ENCODE results near the gene HEMK1.
A peak's percentile ranks its signal among the peaks of the same experiment; 100 is the strongest.

HEMK1 gene

DNA sequence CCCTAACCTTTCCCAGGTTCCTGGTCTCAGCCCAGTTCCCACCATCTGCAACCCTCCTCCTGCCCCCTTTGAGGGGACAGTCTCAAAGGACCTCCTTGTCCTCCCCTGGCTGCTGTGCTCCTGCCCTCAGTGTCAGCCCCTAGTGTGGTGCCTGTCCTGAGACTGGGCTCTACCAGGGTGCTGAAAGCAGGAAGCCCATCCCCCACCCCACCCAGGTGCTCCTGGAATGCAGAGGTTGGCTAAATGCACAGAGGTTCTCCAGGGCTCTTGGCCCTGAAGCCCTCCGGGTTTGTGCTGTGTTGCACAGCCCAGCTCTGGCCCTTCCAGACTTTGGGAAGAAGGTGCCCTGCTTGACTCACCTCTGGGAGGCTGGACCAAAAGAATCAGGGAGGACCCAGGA, 23.5 kb upstream of the HEMK1 start:
- no peak for DNase-seq (ENCODE audit: low read depth)

DNA sequence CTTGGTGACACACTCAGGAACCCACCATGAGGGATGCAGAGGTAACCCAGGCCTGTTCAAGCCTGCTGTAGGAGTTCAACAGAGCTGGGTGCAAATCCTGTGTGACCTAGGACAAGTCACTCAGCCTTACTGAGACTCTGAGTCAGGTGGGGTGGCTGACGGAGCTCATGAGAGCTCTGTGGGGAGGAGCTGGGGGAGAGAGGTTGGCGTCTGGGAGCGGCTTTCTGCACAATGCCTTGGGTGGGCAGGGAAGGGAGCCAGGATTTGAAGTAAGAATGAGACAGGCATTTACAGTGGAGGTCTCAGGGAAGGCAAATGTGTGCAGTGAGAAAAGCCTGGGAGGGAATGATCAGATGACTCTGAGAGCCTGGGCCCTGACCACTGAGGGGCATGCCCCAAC, 20.1 kb upstream of the HEMK1 start:
- no peak for DNase-seq (ENCODE audit: low read depth)

DNA sequence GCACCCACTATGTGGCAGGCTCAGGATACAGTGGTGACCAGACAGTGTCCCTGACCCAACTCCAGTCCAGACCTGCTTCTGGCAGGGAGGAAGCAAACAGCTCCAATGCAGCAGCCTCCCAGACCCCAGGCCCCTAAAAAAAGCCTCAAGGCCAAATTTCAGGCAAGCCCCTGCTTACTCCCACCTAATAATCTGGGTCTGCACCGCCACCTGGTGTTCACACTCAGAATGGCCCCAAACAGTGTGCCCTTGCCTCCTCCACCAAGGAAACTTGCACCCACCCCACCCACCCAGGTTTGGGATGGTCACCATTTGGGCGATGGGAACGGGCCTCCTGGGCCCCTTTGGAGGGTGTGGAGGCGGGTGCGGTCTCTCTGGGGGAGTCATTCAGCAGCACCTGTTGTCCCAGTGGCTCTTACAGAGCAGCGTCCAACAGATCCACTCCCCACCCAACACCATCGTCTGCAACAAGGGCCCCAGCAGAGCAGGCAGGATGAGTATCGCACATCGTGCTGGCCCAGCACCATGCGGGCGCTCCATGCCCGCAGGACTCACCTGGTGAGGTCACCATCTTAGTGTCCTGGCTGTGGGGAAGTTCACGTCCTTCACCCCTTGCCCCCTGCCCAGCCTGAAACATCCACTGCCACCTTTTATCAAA, 19.1 kb upstream of the HEMK1 start:
- peak; percentile 55 for DNase-seq (ENCODE audit: low read depth)

DNA sequence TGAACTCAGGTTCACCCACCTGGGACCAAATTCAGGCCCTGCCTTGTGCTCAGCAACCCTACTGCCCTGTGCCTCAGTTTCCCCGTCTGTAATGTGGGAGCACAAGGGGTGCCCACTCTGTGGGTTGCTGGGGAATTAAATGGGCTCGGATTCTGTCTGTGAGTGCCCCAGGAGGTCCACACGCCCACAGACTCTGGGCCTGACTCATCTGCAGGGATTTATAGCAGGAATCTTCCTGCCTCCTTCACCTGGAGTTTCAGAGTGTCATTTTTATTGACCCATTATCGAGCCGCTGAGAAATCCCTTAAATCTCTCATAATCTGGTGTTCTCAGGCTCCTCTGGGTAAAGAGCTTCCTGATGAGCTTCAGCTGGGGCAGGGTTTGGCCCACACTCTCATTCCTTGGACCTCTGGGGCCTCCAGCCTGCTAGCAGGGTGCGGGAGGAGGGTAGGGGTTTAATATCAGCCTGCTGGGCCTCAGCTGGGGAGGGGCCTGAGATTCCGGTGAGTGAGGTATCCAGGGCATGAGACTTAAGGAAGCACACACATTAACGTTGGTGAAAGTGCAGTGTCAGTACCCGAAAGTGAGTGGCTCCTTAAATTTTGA, 18.2 kb upstream of the HEMK1 start:
- DNase-seq (ENCODE audit: low read depth): no peak

DNA sequence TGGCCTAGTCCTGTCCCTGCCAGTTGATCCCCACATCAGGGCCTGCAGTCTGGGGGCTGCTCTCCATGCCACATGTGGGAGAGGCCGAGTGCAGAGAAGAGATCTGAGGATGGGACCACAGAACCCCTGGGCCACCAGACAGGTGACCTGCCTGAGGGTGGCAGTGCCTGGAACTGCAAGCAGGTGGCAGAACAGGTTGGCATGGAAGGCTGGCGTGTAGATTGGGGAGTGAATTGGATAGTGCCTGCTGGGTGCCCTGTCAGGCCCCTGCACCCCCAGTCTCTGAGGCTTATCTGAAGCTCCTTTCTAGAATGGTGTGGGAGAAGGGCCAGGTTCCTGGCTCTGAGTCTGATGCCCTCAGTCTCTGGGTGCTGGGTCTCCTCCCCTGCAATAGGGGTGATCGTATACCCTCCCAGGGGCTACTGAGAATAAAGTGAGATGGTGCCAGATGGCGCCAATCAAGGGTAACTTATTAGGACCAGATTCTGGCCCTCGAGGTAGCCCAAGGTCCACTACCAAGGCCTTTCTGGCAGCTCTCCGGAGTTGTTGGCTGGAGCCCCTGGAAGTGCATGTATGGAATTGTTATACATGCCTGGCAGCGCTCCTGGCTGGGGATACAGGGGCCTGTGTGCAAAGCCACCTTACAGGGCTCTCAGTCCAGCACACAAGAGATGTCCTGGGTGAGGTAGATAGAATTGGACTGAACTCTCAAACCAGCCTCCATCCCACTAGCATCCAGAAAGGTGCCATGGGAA, 17.5 kb upstream of the HEMK1 start:
- DNase-seq (ENCODE audit: low read depth): no peak

DNA sequence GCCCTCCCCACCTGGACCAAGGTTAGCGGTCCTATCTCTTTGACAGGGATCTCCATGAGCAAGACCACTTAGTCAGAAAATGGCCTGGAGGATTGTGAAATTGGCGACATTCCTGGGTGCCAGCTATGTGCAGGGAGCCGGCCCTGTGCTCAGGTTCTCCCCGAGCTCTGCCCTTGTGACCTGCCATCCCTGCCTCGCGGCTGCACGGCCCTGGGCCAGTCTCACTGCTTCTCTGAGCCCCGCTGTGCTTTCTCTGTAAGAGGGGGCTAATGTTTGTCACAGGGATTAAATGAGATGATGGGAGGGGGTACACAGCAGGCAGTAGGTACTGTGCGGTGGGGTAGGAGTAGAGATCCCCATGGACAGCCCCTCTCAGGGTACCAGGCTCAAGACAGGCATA, 16.7 kb upstream of the HEMK1 start:
- DNase-seq (ENCODE audit: low read depth): no peak

DNA sequence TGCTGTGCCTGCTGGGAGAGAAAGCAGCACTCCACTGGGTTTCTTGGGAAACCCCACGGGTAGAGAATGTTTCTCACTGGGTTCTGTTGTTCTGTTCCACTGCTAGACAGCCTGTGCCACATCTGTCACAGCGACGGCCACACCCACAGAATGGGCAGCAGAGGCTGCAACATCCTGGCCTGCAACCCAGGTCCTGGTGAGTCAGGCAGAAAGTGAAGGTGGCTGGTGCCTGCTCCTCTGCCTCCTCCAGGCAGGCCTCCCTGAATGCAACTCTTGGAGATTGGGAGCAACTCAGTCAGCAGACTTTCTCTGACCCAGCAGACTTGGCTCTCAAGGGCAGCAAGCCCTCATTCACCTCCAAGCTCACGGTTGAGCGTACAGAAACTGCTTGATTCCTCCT, 14.8 kb upstream of the HEMK1 start:
- no peak for DNase-seq (ENCODE audit: low read depth)

DNA sequence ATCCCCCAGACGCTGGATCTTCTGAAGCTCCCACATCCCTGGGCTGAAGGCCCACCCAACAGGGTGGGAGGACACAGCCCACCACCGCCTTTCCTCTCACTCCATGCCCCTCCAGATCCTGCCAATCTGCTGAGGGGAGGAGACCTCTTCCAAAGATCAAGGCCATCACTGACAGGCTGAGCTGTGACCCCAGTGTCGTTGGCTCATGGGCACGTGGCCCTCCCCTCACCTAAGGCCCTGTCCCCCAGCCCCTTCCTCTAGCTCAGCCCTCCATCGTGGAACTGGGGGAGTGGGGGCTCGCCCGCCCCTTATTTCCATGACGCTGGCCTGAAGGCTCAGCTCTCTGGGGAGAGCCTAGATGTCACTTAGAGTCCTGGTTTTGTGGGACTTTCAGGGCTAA, 12.2 kb upstream of the HEMK1 start:
- DNase-seq (ENCODE audit: low read depth): no peak

DNA sequence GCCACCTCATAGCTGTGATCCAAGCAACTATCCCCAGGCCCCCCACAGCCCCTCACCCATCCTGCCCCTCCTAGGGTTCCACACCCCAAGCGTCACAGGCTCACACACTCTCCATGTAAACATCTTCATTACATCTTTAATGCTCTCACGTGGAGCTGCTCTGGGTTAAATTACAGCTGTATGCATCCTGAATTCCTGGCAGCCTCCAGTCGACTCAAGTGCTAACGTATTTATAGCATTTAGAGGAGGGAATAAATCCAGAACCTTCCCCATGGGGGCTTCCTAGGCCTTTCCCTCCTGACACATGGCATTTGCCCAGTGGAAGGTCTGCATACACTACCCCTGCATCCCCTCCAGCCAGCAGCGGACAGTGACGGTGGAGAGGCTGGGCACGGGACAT, 11.4 kb upstream of the HEMK1 start:
- DNase-seq (ENCODE audit: low read depth): no peak

DNA sequence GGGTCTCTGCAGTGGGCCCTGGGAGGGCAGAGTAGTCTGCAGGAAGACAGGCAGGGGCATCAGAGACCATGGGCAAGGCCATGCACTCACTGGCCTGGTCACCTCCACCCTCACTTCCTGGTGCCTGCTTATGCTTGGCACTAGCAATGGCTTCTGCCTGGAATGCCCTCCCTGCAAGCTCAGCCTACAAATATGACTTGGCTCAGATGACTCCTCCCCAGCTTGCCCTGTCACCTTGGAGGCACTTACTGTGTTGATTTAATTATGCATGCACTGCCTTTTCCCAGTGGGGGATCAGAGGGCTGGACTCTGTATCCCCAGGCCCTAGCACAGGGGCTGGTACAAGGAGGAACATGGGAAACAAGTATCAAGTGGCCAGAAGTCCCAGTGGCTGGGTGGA, 9.6 kb upstream of the HEMK1 start:
- DNase-seq (ENCODE audit: low read depth): no peak

DNA sequence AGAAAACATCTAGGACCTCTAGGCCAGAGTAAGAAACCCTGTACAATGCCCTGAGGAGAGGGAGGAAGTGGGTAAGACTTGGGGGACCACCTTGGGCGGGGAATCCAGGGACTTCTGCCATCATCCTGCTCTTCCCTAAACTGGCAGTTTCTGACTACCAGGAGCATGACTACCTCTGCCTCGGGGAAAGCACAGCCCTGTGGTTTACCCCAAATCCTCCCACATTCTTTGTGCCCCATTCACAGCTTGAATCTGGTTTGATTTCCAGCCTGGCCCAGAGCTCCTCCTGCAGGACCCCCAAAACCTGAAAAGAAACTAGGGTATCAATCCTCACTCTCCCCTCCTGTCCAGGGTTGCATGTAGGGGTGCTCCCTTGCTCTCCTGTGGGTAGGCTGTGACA, 6.5 kb upstream of the HEMK1 start:
- peak; percentile 91 for DNase-seq (ENCODE audit: low read depth)

DNA sequence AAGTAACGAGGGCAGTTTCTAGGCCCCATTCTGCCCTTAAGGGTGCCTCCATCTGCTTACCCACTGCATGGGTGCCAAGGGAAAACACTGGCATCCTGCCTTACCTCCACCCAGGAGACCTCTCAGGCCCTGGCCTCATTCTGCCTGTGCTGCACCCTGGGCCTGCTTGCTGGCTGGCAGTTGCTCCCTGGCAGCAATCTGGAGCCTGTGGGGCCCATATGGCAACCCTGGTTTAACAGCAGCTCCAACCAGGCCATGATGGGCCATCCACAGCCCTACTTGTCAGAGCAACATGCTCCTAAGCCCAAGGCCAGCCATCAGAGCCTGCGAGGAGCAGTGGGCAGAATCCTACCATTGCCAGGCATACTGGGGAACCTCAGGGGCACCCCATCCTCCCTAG, 5.5 kb upstream of the HEMK1 start:
- no peak for DNase-seq (ENCODE audit: low read depth)

DNA sequence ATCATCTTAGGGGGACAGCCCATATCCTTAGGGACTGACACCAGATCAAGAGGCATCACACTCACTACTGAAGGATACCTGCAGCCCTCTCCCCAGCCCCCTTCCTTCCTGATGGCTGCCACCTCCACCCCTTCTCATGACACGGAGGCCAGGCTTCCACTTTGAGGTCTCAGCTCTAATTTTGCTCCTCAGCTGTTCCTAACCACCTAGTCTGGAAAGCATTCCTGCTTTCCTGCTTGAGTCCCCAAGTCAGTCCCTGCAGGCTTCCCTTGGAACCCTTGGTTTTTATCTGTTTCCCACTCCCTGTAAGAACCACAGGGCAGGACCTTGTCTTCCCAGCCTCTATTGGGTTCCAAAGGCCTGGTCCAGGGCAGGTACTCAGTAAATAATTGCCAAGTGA, 5.0 kb upstream of the HEMK1 start:
- no peak for DNase-seq (ENCODE audit: low read depth)

DNA sequence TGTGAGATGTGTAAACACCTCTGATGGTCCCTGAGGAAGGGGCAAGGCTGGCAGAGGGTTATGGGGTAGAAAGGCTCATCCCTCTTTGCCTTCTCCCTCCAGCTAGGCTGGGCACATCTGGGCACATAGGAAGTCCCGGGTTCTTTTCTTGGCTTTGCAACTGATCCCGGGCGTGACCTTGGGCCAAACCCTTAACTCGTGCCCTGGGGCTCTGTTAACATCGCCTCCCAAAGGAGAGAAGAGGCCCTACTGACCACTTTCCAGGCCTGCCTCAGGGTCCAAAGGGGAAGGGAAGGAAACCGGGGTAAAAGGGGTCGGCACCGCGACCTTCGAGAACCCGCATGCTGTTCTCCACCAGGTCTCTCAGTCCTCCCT, 2.3 kb upstream of the HEMK1 start:
- no peak for DNase-seq (ENCODE audit: low read depth)

DNA sequence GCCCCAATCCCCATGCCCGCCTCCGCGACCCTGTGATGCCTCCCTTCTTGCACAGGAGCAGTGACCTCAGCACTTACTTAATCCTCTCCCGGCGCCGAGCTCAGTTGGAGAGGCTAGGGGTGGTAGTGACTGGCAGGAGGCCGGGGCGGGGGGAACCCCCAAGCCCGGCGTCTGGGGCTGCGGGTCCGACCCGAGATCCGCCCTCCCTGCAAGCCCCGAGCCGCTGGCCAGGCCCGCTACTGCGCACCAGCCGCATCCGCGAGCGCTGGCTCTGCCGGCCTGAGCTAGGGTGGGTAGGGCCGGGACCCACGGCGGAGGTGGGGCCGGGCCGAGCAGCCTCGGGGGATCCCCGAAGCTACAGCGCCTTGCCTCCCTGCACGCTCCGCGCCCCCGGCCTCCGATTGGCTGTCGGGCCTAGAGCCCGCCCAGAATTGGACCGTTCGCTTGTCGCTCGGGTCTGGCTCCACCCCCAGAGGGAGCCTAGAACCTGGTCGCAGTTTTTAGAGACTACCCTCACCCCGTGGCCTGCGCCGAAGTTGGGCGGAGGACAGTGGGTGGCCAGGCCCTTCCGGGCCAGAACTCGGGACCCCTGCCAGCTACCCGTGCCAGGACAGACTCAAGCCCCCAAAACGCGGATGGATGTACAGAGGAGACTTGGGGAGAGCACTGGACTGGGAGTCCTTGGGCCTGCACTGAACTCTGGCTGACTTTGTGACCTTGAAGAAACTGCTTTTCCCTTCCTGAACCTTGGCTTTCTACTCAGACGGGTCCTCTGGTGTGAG, 1.7 kb upstream of the HEMK1 start, which contains the start of gene C3orf18:
Gene C3orf18, minus strand, starts transcription at position 362 of the 782 bp plus-strand sequence. CDS start 2,048 bp downstream, outside the sequence.
- DNase-seq (ENCODE audit: low read depth): peak; percentile 90

DNA sequence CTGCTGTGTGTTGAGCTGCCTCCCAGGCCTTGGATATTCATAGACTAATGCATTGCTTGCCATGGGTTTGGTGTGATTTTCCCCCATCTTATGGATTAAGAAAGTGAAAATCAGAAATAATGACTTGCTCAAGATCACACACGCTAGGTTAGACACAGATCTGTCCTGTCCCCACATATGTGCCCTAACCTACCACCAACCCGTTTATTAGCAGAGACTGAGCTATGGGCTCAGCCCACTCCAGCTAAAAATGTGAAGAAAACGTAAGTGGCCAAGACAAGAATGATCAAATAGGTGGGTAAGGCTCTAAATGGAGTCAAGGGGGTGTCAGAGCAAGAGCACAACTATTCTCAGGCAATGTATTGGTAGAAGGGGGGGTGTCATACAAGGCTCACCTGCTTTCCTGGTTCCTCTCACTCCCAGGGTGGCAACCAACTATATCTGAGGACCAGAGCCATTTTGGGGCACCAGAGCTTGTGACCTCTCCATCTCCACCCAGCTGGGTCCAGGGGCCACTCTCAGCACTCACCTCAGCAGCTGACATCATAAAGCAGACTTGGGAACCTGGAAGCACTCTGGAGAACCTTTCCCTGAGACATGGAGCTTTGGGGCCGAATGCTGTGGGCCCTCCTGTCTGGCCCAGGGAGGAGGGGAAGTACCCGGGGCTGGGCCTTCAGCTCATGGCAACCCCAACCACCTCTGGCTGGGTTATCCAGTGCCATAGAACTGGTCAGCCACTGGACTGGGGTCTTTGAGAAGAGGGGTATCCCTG, 1.4 kb downstream of the HEMK1 start:
- DNase-seq (ENCODE audit: low read depth): no peak

DNA sequence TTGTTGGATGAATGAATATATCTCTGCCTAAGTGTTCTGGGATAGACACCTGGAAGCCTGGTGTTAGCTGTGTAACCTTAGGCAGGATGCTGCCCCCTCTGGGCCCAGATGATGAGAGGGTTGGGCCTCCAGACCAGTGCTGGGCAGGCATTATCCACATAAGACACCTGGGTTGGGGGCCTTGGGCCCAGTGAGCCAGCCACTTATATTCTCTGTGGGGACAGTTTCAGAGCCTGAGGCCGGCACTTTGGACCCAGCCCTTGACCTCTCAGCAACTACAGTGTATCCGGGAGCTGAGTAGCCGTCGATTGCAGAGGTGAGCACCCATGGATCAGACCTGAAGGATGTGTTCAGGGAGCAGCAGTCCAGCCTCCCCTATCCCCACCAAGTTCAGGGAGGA, 2.2 kb downstream of the HEMK1 start:
- DNase-seq (ENCODE audit: low read depth): no peak

DNA sequence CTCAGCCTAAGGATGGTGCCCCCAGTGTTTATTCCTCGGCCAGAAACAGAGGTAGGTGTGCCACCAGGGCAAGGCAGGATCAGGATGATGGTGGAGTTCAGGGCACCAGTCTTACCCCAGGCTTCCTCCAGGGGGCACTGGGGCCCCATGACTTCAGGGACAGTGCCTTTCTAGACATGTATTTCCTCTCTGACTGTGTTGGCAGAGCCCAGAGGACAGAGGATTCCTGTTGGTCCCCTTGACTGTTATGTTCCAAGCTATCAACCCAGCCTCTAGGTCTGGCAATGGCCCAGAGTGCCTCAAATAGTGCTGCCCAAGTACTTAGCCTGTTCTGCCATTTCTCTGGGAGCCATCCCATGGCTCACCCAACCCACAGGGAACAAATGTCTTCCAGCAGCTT, 2.8 kb downstream of the HEMK1 start:
- DNase-seq (ENCODE audit: low read depth): peak; percentile 62

DNA sequence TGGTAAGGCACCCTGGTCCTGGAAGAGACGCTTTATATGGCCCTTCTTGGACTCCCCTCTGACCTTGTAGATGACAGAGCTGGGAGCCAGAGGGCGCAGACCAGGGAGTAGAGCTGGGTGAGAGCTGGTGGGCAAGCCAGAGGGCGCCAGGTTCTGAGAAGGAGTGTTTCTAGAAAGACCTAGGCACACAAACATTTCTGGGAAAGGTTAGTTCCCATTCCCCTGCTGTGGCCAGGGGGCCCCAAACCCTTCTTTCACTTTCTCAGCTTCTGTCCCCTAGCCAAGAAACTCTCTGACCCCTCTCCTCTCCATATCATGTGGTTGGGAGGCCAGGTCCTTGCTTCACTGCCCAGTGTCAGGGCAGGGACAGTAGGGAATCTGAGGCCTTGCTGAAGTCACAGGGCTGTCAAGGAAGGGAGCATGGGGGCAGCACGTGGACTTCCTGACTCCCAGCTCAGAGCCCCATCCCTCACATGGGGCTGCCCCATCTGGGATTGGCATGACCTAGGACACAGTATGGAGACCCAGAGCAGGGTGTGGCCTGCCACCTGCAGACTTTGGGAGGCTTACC, 3.6 kb downstream of the HEMK1 start:
- DNase-seq (ENCODE audit: low read depth): no peak

DNA sequence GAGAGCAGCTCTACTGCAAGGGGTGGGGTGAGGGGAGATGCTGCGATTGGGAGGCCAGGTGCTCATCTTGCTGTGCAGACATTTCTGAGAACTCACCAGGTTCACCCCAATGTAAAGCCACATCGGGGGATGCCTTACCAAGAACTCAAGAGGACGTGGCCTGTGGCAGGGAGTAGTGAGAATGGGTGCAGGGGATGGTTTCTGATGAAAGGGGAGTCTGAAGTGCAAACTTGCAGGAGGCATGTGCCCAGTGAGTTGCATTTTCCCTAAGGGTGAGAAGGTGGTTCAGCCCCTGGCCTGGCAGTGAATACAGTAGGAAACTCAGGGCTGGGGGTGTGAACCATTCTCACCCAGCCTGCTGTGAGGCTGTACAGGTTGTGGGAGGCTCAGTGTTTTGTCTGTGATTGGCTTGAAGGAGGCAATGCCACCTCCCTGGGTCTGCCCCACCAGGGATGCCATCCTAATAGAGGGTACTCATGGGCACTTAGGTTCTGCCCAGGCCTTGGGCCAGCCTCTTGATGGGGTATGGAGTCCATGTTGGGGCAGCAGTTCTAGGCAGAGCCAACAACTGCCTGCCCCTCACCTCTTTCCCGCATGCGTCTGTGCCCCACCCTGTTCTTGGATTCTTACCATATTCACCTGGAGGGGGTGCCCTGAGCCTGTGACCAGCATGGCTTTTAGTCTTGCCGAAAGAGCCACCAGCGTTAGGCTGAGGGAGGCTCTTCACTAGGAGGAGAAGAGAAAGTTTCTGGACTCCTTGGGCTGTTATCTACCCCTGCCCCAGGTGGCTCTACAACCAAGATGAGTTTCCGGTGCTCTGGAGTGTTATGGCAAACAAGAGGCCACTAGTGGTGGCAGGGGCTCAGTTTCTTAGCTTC, 4.5 kb downstream of the HEMK1 start:
- no peak for DNase-seq (ENCODE audit: low read depth)

DNA sequence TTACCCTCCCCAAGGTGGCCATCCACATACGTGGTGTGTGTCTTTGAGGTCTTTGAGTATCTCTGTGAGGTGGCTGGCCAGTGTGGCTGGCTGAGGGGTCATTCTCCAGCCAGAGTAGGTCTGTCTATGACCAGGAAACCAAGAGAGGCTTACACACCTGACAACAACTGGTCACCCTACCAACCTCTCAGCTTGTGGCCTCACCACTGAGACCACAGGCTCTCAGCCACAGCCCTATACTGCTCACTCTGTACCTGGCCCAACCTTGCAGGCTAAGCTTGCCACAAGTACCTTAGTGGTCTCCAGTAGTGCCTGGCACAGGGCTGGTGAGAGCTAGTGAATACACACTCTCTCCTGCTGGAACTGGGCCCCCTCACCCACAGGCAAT, 5.1 kb downstream of the HEMK1 start:
- no peak for DNase-seq (ENCODE audit: low read depth)
